H1 (cell line): ENCODE results near the gene MYO5B. TPM values are rescaled to one million over a fixed set of nuclear protein-coding genes. Genes with fewer than 3 reads are reported as not detected.
"Not testable (repeated sequence)": the region's sequence is repeated elsewhere in the genome, so short reads cannot be mapped to it uniquely, and the experiment has no call there.

Experiments
- CTCF ChIA-PET: fragments of 300-600 bp; sonication (Branson Sonifier 250); formaldehyde crosslinking; loops from one replicate; lab custom pipeline; 2021; ENCODE audit not compliant: partially characterized antibody; lab: Charles Lee
- POLR2A ChIA-PET: fragments of 300-600 bp; sonication (Branson Sonifier 250); formaldehyde crosslinking; loops from one replicate; lab custom pipeline; 2021; ENCODE audit warnings: inconsistent platforms; ENCODE audit not compliant: partially characterized antibody; lab: Charles Lee
- DNase-seq, 2 experiments: peaks; one replicate each; pipeline versions ENCODE4 v3.0.0 to v3.0.0-alpha.2; 2010 to 2022; ENCODE audit warnings: low spot score in 2 of 2, low read depth in 1 of 2, mixed read lengths in 1 of 2
- FAIRE-seq: peaks from 2 replicates; lab custom pipeline; 2011; peaks lifted over from hg19 to GRCh38; lab: Jason Lieb, UNC
- H2AFZ ChIP-seq: 2 replicates; pipeline ENCODE4 v1.8.1; 2012; ENCODE audit warnings: low read length, inconsistent platforms
- H2AK5ac ChIP-seq: 2 replicates; pipeline ENCODE4 v1.6.1; 2013; ENCODE audit warnings: low read depth, low read length
- H2BK120ac ChIP-seq: replicated peaks from 2 replicates; pipeline ENCODE3; 2013; ENCODE audit warnings: low read depth, low read length, inconsistent platforms
- H2BK12ac ChIP-seq: 2 replicates; pipeline ENCODE4 v1.6.1; 2013; ENCODE audit warnings: low read depth, low read length
- H2BK15ac ChIP-seq: 2 replicates; pipeline ENCODE4 v1.6.1; 2013; ENCODE audit warnings: low read length
- H2BK20ac ChIP-seq: 2 replicates; pipeline ENCODE4 v1.6.1; 2013; ENCODE audit warnings: low read length
- H2BK5ac ChIP-seq: 2 replicates; pipeline ENCODE4 v1.6.1; 2013; ENCODE audit warnings: low read depth, low read length
- H3K14ac ChIP-seq: 2 replicates; pipeline ENCODE4 v1.6.1; 2013; ENCODE audit warnings: inconsistent platforms; ENCODE audit not compliant: insufficient read length
- H3K18ac ChIP-seq: 2 replicates; pipeline ENCODE4 v1.6.1; 2013; ENCODE audit warnings: low read length; ENCODE audit errors: extremely low read depth
- H3K23ac ChIP-seq: 2 replicates; pipeline ENCODE4 v1.6.1; 2013; ENCODE audit warnings: inconsistent platforms; ENCODE audit not compliant: insufficient read length
- H3K23me2 ChIP-seq: 2 replicates; pipeline ENCODE4 v1.6.1; 2013; ENCODE audit warnings: low read depth, low read length
- H3K27ac ChIP-seq: 2 replicates; pipeline ENCODE4 v1.6.1; 2011; ENCODE audit warnings: low read depth, low read length, inconsistent platforms
- H3K27me3 ChIP-seq, 4 experiments: replicated peaks in 1 of 4; 1 replicate in 1 of 4; 2 replicates in 3 of 4; pipeline versions ENCODE4 v1.6.1 to v1.8.1; 2011 to 2013; ENCODE audit warnings: low read length in 3 of 4, mild to moderate bottlenecking in 3 of 4, inconsistent platforms in 2 of 4, mixed read lengths in 2 of 4, moderate library complexity in 1 of 4; ENCODE audit not compliant: control insufficient read depth in 3 of 4, insufficient read depth in 3 of 4; ENCODE audit errors: extremely low read depth in 1 of 4
- H3K36me3 ChIP-seq, 4 experiments: 2 replicates each; pipeline versions ENCODE4 v1.6.1 to v1.8.1; 2011 to 2013; ENCODE audit warnings: mild to moderate bottlenecking in 4 of 4, low read length in 3 of 4, moderate library complexity in 2 of 4, control low read depth in 1 of 4, inconsistent platforms in 1 of 4; ENCODE audit not compliant: insufficient read depth in 4 of 4, control insufficient read depth in 2 of 4
- H3K4ac ChIP-seq: replicated peaks from 2 replicates; pipeline ENCODE3; 2013; ENCODE audit warnings: low read length, low read depth, mixed read lengths, inconsistent platforms; ENCODE audit not compliant: insufficient read length
- H3K4me1 ChIP-seq, 4 experiments: replicated peaks in 1 of 4; 1 replicate in 1 of 4; 2 replicates in 3 of 4; pipeline versions ENCODE4 v1.6.1 to v1.8.1; 2011 to 2013; ENCODE audit warnings: low read length in 3 of 4, inconsistent platforms in 2 of 4, mixed read lengths in 1 of 4; ENCODE audit not compliant: insufficient read depth in 4 of 4, control insufficient read depth in 3 of 4
- H3K4me2 ChIP-seq, 2 experiments: 2 replicates each; pipeline versions ENCODE4 v1.6.1 to v1.8.1; 2011 to 2013; ENCODE audit warnings: low read depth in 2 of 2, low read length in 2 of 2, control low read depth in 1 of 2, inconsistent platforms in 1 of 2, mild to moderate bottlenecking in 1 of 2; ENCODE audit not compliant: insufficient read depth in 1 of 2
- H3K4me3 ChIP-seq, 4 experiments: fragments of 200-600, 300-600 bp in 1 of 4; sonication (generic), shearing (Covaris generic), sonication (Bioruptor Twin) in 1 of 4; 2 replicates each; pipeline versions ENCODE4 v1.5.1 to v1.8.1; 2011 to 2016; ENCODE audit warnings: low read length in 4 of 4, low read depth in 3 of 4, control low read depth in 2 of 4, inconsistent platforms in 2 of 4, mild to moderate bottlenecking in 2 of 4, mixed read lengths in 1 of 4, moderate library complexity in 1 of 4; ENCODE audit not compliant: insufficient read depth in 2 of 4; ENCODE audit errors: extremely low read depth in 1 of 4
- H3K56ac ChIP-seq: replicated peaks from 2 replicates; pipeline ENCODE3; 2013; ENCODE audit warnings: low read depth, mild to moderate bottlenecking, mixed read lengths, low read length, inconsistent platforms; ENCODE audit not compliant: insufficient read length
- H3K79me1 ChIP-seq: 2 replicates; pipeline ENCODE4 v1.6.1; 2013; ENCODE audit warnings: low read depth, low read length, control low read depth
- H3K79me2 ChIP-seq, 2 experiments: 2 replicates each; pipeline versions ENCODE4 v1.6.1 to v1.8.1; 2012 to 2013; ENCODE audit warnings: low read length in 2 of 2, mild to moderate bottlenecking in 2 of 2, inconsistent platforms in 1 of 2; ENCODE audit not compliant: insufficient read depth in 2 of 2, control insufficient read depth in 1 of 2
- H3K9ac ChIP-seq, 4 experiments: replicated peaks in 1 of 4; 1 replicate in 1 of 4; 2 replicates in 3 of 4; pipeline versions ENCODE4 v1.6.1 to v1.8.1; 2011 to 2013; ENCODE audit warnings: low read depth in 3 of 4, low read length in 3 of 4, control low read depth in 2 of 4, mild to moderate bottlenecking in 2 of 4, moderate library complexity in 2 of 4, inconsistent platforms in 1 of 4; ENCODE audit errors: extremely low read depth in 1 of 4
- H3K9me3 ChIP-seq, 2 experiments: 2 replicates each; pipeline versions ENCODE4 v1.6.1 to v1.8.1; 2012 to 2013; ENCODE audit warnings: mild to moderate bottlenecking in 2 of 2, moderate library complexity in 2 of 2, control low read depth in 1 of 2, inconsistent platforms in 1 of 2, low read depth in 1 of 2, low read length in 1 of 2, mixed read lengths in 1 of 2; ENCODE audit not compliant: insufficient read depth in 2 of 2
- H4K20me1 ChIP-seq, 2 experiments: replicated peaks in 1 of 2; 2 replicates each; pipeline versions ENCODE3 to v1.8.1; 2011 to 2013; ENCODE audit warnings: inconsistent platforms in 2 of 2, low read length in 2 of 2, mild to moderate bottlenecking in 1 of 2; ENCODE audit not compliant: insufficient read depth in 2 of 2, control insufficient read depth in 1 of 2
- H4K5ac ChIP-seq: 2 replicates; pipeline ENCODE4 v1.6.1; 2013; ENCODE audit warnings: low read length, low read depth, mixed read lengths, inconsistent platforms; ENCODE audit not compliant: insufficient read length
- H4K8ac ChIP-seq: 2 replicates; pipeline ENCODE4 v1.8.0; 2013; ENCODE audit warnings: mild to moderate bottlenecking, moderate library complexity, low read length, inconsistent platforms; ENCODE audit not compliant: insufficient read depth; ENCODE audit errors: extremely low read depth
- H4K91ac ChIP-seq: replicated peaks from 2 replicates; pipeline ENCODE3; 2013; ENCODE audit warnings: low read length, mixed read lengths, inconsistent platforms; ENCODE audit not compliant: insufficient read length
- WGBS, 2 experiments: shearing (Covaris generic) in 1 of 2; methylation state at CpG; one replicate each; pipeline versions ENCODE4 v1.1.6 to v1.1.7; 2013 to 2015; ENCODE audit warnings: low lambda C conversion rate in 2 of 2, mixed read lengths in 2 of 2, inconsistent platforms in 1 of 2, low coverage in 1 of 2, missing lambda C conversion rate in 1 of 2; ENCODE audit not compliant: insufficient replicate concordance in 2 of 2, insufficient coverage in 1 of 2, insufficient read length in 1 of 2; ENCODE audit errors: extremely low coverage in 1 of 2, missing lambda C conversion rate in 1 of 2; 5-methylcytosine and 5-hydroxymethylcytosine counted together
- polyA plus RNA-seq, 7 experiments: library from polyadenylated mRNA; depleted of rRNA in 3 of 7; stranded (reverse) in 5 of 7; unstranded in 2 of 7; fragments of >200 nt in 5 of 7; fragments of 200-250 nt in 2 of 7; gene quantifications; 1 replicate in 5 of 7; 2 replicates in 1 of 7; 4 replicates in 1 of 7; pipeline versions ENCODE4 v1.2.1 to v1.2.3, GENCODE V29; 2011 to 2013; ENCODE audit warnings: missing spikeins in 2 of 7, mixed read lengths in 2 of 7
- total RNA-seq: library from RNA; stranded (reverse); fragmentation: NEBNext Ultra II Directional; extraction: Animal tissue kit (Norgen Biotek cat#: 25700); gene quantifications from 2 replicates; pipeline ENCODE4 v1.2.1, GENCODE V29; 2021

The MYO5B gene
- total and polyA plus RNA-seq, 2 of the 8 experiments (the other 6 are each of a cell fraction or from before 2014, with no cell fraction given): 6.4 to 7.7 TPM

- H4K5ac ChIP-seq, DNase-seq, H3K4me3 ChIP-seq, H3K27me3 ChIP-seq, H4K8ac ChIP-seq, H3K56ac ChIP-seq, H3K79me2 ChIP-seq, H3K18ac ChIP-seq, H3K23me2 ChIP-seq, H3K4me2 ChIP-seq, H3K23ac ChIP-seq, H3K79me1 ChIP-seq, H3K9ac ChIP-seq, H3K36me3 ChIP-seq, H3K4me1 ChIP-seq, H3K9me3 ChIP-seq, H2AFZ ChIP-seq, H3K14ac ChIP-seq, H4K91ac ChIP-seq, H3K27ac ChIP-seq, H4K20me1 ChIP-seq, H2BK15ac ChIP-seq, H2AK5ac ChIP-seq, H2BK12ac ChIP-seq, H2BK120ac ChIP-seq, H3K4ac ChIP-seq, H2BK20ac ChIP-seq, H2BK5ac ChIP-seq: not testable (repeated sequence)
- FAIRE-seq: peak; percentile 45
- ChIA-PET POLR2A (interaction anchor here (0.7 kb wide), 1 partner anchor 20 kb away, joined by 3 read pairs; no protein-coding TSS in a partner anchor), CTCF (interaction anchor here (0.8 to 3.2 kb wide), 8 partner anchors 10 to 468 kb away, joined by 3 to 17 read pairs (median 3); no protein-coding TSS in a partner anchor)
- 43% methylated on average over 2 of the region's 2 CpGs; no CpG with 5 or more reads in 1 of the 2 experiments for WGBS, 2 experiments
These were observed 305.4 kb downstream of the MYO5B start for GRCh38 chr18:49889552-49889951.
